Femur (tissue), 1 donor: ENCODE data around the gene CECR2.

Source experiments
- DNase-seq: peaks from one replicate; pipeline ENCODE4 v3.0.0-alpha.2; 2017

The CECR2 gene

DNA sequence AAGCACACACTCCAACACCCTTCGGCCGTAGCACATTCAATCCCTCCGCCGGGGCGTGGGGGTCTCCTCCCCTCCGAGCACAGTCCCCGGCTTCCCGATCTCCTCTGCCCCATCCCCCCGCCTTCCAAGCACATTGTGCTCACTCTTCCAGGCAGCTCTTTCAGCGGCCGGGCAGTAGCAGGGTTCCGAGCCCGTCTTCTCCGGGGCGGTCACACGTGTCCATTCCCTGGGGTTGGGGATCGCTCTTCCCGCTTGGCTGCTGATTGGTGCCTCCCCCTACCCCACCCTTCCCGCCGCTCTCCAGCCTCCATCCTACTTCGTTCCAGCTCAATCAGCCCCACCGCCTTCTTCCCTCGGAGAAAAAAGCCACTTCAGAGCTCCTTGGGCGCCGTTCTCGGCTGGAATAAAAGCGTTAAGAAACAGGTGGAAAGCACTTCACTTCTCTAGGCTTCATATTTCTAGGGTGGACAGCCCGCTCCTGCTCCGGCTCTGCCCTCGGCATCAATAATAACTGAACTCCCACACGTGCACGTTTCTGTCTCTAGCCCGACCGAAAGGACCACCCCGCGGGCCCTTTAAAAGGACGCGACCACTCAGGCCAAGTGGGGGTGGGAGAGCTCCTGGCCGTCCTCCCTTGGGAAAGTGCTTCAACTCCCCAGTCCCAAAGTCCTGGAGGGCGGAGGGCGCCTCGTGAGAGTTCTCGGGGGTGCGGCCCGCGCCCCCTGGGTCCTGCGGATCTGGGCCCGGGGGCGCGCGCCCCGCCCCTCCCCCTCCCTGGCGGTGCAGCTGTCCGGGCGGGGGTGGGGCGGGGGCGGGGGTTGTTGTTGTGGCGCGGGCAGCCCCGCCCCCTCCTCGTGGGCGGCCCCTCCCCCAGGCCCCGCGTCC, 464 bp upstream of the CECR2 start:
- peak; percentile 75 for DNase-seq

DNA sequence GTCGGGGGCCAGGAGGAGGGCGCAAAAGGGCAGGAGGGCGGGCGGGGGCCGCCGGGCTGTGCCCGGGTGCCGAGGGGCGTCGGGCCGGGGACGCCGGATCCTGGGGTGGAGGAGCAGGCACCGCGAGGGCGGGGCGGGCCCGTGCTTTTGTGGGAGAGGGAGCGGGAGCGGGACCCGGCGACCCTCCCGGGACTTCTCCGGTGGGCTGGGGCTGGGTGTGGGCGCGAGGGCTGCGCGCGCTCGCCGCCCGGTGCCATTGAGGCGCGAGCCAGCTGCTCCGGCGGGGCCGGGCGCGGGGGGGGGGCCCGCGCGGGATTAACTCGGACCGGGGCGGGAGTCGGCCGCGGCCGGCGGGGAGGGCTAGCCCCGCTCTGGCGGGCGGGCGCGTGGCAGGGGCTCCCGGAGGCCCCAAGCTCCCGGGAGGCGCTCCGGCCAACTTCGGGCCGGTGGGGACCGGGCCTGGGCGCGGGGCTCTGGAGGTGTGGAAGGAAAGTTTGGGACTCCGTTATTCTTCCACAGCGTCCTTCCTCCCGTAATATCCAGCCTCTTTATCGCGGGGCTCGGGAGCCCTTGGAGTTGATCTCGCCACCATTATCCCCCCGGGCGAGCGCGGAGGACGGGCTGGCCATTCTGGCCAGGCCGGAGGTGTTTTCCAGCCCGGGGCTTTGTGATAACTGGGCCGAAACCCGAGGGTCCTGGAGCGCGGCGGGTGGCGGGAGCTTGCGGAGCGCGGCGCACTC, 936 bp downstream of the CECR2 start:
- DNase-seq: peak; percentile 33

DNA sequence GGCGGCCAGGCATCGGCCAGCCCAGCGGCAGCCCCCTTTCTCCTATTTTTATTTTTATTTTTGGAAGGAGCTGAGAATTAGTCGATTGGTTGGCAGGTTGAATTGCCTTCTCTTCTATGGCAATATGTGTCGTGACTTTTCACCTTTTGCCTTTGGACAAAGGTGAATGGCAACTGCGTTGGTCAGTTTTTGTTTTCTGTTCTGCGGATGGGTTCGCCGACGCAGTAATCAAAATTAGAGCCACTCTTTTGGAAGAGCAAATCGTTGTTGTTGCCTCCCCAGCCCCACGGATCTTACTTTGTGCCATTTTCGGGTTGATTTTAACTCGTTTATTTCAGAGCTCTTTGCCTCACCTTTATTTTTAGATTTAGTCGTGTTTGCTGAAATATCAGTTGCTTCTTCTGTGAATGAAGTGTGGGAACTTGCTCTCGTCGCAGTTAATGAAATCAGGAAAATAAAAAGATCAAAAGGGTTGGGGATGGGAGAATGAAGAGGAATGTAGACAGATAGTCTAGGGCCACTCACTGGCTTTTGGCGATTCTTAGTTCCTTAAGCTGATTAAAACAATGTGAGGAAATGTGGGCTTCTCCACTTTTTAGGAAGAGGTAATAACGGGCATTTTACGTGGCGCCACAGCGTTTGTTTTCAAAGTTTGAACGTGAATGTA, 1.6 kb downstream of the CECR2 start:
- DNase-seq: no peak

DNA sequence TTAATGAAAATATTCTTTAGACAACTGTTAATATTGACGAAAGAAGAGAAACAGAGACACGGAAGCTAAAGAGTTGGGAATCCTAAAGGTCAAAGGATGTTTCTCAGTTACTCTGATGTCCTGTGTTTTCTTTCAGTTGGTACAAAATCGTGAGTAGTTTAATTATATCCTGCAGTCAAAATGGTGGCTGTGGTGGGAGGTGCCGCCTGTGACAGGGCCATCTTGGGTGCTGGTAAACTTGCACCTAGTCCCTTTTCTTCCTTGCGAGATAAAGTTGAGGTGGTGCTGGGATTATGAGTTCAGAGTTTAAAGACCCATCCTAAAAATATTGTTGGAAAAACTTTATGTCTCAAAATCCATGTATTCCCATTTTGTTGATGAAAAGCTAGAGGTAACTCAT, 2.2 kb downstream of the CECR2 start:
- no peak for DNase-seq

DNA sequence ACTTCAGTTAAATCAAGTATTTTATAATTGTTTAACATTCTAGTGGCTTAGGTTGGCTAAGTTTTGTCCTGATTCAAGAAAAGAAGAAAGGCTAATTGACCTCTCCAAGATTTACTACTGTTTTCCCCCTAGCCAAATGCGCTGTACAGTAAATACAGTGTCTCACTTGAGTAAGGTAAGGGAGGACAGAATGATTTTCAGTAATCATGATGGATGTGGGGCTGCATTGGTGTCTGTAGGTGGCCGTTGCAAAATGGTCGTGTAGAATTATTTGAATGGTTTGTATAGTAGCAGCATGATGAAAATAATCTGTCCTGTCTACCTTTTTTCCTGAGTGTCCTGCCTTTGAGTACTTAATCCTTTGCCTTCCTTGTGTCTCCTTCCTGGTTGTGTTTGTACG, 4.6 kb downstream of the CECR2 start:
- no peak for DNase-seq

DNA sequence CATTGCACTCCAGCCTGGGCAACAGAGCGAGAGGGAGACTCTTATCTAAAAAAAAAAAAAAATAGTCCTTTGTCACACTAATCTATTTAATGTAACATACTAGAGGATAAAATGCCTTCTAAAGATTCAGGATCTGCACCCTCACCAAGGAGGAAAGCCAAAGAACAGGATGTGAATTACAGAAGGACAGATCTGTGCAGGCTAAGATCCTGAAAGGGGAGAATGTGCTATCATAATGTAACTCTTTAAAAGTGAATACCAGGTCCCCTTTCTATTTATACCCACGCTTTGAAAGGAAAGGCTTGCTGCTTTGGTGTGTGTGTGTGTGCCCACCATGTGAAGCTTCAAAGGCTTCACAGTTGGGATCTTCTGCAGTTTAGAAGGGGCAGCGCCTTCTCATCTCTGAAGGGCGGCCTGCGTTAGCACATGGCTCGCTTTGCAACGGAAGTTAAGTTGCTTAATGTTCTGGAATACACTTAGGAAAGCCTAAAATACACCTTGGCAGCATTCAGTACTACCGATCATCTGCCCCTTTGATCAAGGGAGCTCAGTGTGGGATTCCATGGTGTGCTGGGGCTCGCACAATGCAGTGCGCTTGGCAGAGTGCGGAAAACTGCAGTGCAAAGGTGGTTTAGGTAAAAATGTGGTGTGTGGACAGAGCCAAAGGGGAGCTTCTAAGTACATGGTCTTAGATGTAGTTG, 6.8 kb downstream of the CECR2 start:
- DNase-seq: no peak

- no peak for DNase-seq
These were observed 7.7 kb downstream of the CECR2 start for GRCh38 chr22:17376950-17377349.

DNA sequence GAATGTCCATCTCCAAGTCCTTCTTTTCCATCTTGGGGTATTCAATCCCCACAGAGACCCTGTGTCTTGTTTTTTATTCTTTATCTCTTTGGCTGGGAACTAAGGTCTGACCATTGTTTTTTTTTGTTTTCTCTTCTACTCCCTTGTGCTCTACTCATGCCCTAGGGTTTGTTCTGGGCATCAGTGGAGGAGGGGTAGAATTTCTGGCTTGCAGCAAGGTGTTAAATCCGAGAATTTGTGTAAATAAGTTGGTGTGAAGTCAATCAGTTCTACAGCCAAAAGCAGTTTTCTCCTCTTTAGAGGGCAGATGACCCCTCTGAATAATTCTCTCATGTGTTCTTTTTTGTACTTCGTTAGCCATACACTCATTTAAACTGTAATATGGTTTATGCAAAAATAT, 10.7 kb downstream of the CECR2 start:
- no peak for DNase-seq

DNA sequence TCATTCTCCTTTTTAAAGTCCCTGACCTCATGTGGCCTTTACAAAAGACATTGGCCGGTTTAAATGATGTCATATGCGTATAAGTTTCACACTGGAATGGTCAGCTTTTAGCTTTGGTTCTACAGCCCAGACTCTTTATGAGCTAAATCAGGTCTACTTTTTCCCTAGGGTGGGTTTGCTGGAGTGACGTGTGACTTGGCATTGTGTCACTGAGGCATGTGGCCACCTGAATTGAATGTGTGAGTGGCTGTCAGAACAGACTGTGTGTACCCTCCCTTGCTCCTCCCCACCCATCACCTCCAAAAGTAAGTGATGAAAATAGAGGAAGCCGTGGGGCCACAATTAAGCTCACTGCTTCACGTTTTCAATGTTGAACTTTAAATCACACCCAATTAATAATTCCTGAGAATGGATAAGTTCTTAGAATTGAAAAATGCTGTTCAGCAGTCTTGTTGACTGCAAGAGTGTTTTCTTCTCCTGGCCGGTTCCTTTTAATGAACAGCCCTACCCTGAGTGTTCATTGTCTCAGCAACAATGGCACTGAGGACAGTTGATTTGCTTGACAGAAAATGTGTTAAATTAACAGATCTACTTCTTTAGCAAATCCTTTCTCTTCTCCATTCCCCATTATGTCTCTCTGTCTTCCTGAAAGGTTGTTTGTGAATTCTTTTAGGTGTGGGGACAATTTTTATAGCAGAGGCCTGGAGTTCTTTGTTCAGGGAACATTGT, 11.3 kb downstream of the CECR2 start:
- no peak for DNase-seq

DNA sequence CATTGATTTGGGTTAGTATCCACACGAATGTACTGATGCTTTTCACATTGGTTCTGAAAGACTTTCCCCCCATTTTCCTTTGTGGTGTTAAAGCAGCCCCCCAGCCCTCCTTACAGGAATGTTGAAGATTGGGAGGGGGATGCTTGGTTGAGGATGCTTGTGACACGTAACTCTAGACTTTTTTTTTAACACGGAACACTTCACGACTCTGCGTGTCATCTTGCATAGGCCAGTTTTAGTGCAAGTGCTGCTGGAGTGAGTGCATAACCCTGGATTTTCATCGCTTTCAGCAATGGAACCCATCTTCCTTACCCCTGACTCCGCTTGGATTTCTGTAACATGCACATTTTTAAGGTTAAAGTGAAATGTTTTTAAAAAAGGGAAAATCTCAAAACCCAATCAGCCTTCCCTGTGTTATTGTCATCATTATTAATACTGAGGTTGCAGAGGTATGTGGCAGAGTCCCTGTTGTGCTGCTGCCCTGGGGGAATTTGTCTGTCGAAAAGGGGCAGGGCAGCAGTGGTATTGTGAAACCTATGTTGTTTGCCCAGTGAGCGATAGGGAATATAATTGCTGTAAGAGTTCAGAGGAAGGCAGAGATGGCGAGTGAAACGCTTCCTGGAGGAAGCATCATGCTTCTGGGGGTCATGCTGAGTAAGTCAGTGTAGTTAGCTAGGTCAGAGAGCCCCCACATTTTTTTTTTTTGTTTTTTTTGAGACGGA, 12.1 kb downstream of the CECR2 start:
- DNase-seq: no peak

DNA sequence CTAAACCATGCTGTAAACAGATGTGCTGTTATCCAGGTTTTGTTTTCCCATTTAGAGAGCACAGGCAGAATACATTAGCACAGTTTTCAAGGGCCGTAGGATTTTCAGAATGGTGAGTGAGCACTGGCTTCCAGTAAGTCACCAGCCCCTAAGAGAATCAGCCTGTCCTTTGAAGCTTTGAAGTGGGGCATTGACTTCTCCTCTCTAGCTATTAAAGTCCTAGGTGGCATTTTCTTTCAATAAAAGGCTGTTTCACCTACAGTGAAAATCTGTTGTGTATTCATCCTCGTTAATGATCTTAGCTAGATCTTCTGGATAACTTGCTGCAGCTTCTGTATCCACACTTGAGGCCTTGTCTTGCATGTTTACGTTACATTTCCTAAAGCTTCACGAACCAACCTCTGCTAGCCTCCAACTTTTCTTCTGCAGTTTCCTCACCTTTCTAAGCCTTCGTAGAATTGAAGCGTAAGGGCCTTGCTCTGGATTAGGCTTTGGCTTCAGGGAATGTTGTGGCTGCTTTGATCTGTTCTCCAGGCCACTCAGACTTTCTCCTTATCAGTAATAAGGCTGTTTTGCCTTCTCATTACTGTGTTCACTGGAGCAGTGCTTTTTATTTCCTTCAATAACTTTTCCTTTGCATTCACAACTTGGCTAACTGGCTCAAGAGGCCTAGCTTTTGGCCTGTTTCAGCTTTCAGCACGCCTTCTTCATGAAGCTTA, 15.5 kb downstream of the CECR2 start:
- no peak for DNase-seq

GRCh38 chr22:17387356-17387755, 18.1 kb downstream of the CECR2 start:
- no peak for DNase-seq

DNA sequence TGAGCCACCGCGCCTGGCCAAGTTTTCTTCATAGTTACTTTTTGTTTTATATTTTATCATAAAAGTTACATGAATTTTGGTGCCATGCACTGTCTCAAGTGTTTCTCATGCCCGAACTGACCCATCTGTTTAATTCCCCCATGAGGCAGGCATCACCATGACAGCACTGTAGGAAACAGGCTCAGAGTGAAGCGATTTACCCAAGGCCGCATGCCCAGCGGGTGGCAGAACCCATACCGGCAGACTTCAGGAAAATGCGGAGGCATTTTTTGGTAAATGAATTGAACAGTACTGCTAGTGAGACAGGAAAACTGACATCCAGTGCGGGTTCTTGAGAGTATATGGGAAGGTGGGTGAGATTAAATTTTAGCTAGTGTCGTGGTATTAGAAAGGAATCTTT, 19.0 kb downstream of the CECR2 start:
- no peak for DNase-seq

- no peak for DNase-seq
These were observed 20.8 kb downstream of the CECR2 start for GRCh38 chr22:17390087-17390486.

DNA sequence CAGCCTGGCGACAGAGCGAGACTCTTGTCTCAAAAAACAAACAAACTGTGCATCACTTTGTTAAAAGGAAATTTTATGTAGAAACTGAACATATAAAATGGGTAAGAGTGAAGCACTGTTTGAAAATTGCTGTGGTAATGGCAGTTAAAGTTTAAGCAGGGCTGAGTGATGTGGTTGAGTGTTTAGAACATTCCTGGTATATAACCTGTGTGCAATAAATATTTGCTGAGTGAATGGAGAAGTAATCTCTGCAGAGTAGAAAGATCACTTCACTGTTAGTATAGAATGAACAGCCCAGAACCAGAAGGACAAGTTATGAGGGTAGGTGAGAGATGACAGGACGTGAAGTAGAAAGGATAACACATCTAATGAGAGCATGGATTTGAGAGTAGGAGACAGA, 27.3 kb downstream of the CECR2 start:
- no peak for DNase-seq

GRCh38 chr22:17397756-17398547, 28.7 kb downstream of the CECR2 start:
- DNase-seq: no peak

DNA sequence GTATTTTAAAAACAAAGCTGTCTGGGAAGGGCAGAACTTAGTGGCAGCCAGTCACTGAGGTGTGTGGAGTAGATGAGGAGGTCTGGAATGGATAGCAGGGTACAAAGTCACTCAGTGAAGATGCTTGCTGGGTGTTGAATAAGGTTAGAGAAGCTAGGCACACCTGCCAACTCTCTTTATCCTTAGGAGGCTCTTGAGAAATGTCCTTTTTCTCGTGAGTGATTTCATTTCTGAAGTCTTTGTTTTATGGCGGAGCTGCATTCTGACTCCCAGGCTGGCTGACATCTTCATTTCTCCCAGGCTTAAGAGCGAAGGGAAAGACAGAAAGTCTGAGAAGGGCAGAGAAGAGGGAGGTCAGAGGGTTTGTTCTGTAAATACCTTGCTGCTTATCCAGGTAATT, 31.0 kb downstream of the CECR2 start:
- DNase-seq: no peak

- no peak for DNase-seq
These were observed 32.5 kb downstream of the CECR2 start for GRCh38 chr22:17401728-17402127.

- DNase-seq: no peak
These were observed 33.0 kb downstream of the CECR2 start for GRCh38 chr22:17402293-17402692.

- DNase-seq: no peak
These were observed 34.6 kb downstream of the CECR2 start for GRCh38 chr22:17403906-17404305.
